WTC11 (cell line): ENCODE measurements around the gene CNOT3. TPM values are rescaled to one million over a fixed set of nuclear protein-coding genes. Genes with fewer than 3 reads are reported as not detected.

ENCODE experiments used
- ATAC-seq: fragments of 200-7000 bp; cut with Tn5 transposase; 2 replicates; pipeline ENCODE4 v1.10.0; 2021; ENCODE audit warnings: mild to moderate bottlenecking, moderate library complexity
- CTCF ChIA-PET: fragments of 300-600 bp; sonication (Branson Sonifier 250); formaldehyde crosslinking; loops from one replicate; lab custom pipeline; 2021; ENCODE audit warnings: antibody characterized with exemption; lab: Charles Lee
- POLR2A ChIA-PET: fragments of 350-600 bp; sonication (Branson Sonifier 250); formaldehyde crosslinking; loops from one replicate; lab custom pipeline; 2021; ENCODE audit warnings: antibody characterized with exemption; lab: Charles Lee
- DNase-seq: peaks from one replicate; pipeline ENCODE4 v3.0.0; 2021; ENCODE audit warnings: low spot score
- H3K27ac Mint-ChIP-seq: 2 replicates; pipeline ENCODE4 v1.8.0; 2021; ENCODE audit warnings: mixed read lengths
- H3K27me3 Mint-ChIP-seq: 2 replicates; pipeline ENCODE4 v1.8.0; 2021; ENCODE audit warnings: low read depth, mild to moderate bottlenecking, moderate library complexity, mixed read lengths
- H3K36me3 Mint-ChIP-seq: 2 replicates; pipeline ENCODE4 v1.8.0; 2021; ENCODE audit warnings: mixed read lengths
- H3K4me1 Mint-ChIP-seq: 2 replicates; pipeline ENCODE4 v1.8.0; 2022; ENCODE audit warnings: mixed read lengths
- H3K4me3 Mint-ChIP-seq: 2 replicates; pipeline ENCODE4 v1.8.0; 2021; ENCODE audit warnings: mild to moderate bottlenecking, moderate library complexity, mixed read lengths
- H3K9me3 Mint-ChIP-seq: 2 replicates; pipeline ENCODE4 v1.8.0; 2021; ENCODE audit warnings: mixed read lengths
- AR ChIP-seq: fragments of 250-450 bp; sonication (Bioruptor Pico); IDR thresholded peaks from 2 replicates; pipeline ENCODE4 v1.9.0; 2021; ENCODE audit warnings: mild to moderate bottlenecking
- ATF6 ChIP-seq: sonication (generic); formaldehyde crosslinking; IDR thresholded peaks from 2 replicates; pipeline ENCODE4 v1.8.1; 2023; ENCODE audit warnings: mild to moderate bottlenecking, missing genetic modification reagents
- CREM ChIP-seq: sonication (generic); formaldehyde crosslinking; IDR thresholded peaks from 2 replicates; pipeline ENCODE4 v1.8.1; 2022; ENCODE audit warnings: mild to moderate bottlenecking, missing genetic modification reagents, moderate library complexity
- ESRRA ChIP-seq: sonication (generic); formaldehyde crosslinking; IDR thresholded peaks from 2 replicates; pipeline ENCODE4 v1.8.1; 2022; ENCODE audit warnings: mild to moderate bottlenecking, missing genetic modification reagents, borderline replicate concordance
- FOXJ3 ChIP-seq: sonication (generic); formaldehyde crosslinking; IDR thresholded peaks from 2 replicates; pipeline ENCODE4 v1.9.0; 2021; ENCODE audit warnings: missing genetic modification reagents, mild to moderate bottlenecking, borderline replicate concordance
- FOXK1 ChIP-seq: sonication (generic); formaldehyde crosslinking; IDR thresholded peaks from 2 replicates; pipeline ENCODE4 v1.8.0; 2022; ENCODE audit warnings: mild to moderate bottlenecking, moderate library complexity, missing genetic modification reagents
- IRF2 ChIP-seq: sonication (generic); formaldehyde crosslinking; IDR thresholded peaks from 2 replicates; pipeline ENCODE4 v1.8.0; 2022; ENCODE audit warnings: low read depth, missing genetic modification reagents, borderline replicate concordance
- NR1H2 ChIP-seq: sonication (generic); formaldehyde crosslinking; IDR thresholded peaks from 2 replicates; pipeline ENCODE4 v1.9.0; 2021; ENCODE audit warnings: mild to moderate bottlenecking, moderate library complexity, missing genetic modification reagents
- PRDM15 ChIP-seq: sonication (generic); formaldehyde crosslinking; IDR thresholded peaks from 2 replicates; pipeline ENCODE4 v1.8.0; 2022; ENCODE audit warnings: missing genetic modification reagents
- PRRX2 ChIP-seq: fragments of 250-450 bp; sonication (Bioruptor Pico); IDR thresholded peaks from 2 replicates; pipeline ENCODE4 v1.8.0; 2021; ENCODE audit warnings: mild to moderate bottlenecking
- TP53 ChIP-seq: sonication (generic); formaldehyde crosslinking; IDR thresholded peaks from 2 replicates; pipeline ENCODE4 v1.8.1; 2023; ENCODE audit warnings: mild to moderate bottlenecking, missing genetic modification reagents
- ZNF121 ChIP-seq: sonication (generic); formaldehyde crosslinking; IDR thresholded peaks from 2 replicates; pipeline ENCODE4 v1.8.0; 2023; ENCODE audit warnings: missing genetic modification reagents
- ZNF232 ChIP-seq: sonication (generic); formaldehyde crosslinking; IDR thresholded peaks from 2 replicates; pipeline ENCODE4 v1.8.0; 2022; ENCODE audit warnings: mild to moderate bottlenecking, missing genetic modification reagents
- ZNF281 ChIP-seq: sonication (generic); formaldehyde crosslinking; IDR thresholded peaks from 2 replicates; pipeline ENCODE4 v1.8.0; 2023; ENCODE audit warnings: mild to moderate bottlenecking, missing genetic modification reagents
- ZNF317 ChIP-seq: sonication (generic); formaldehyde crosslinking; IDR thresholded peaks from 2 replicates; pipeline ENCODE4 v1.8.1; 2023; ENCODE audit warnings: low read depth, mild to moderate bottlenecking, moderate library complexity, missing genetic modification reagents, borderline replicate concordance
- ZNF416 ChIP-seq: fragments of 250-450 bp; sonication (Bioruptor Pico); IDR thresholded peaks from 2 replicates; pipeline ENCODE4 v1.9.0; 2021; ENCODE audit warnings: mild to moderate bottlenecking, inconsistent platforms
- ZNF512 ChIP-seq: sonication (generic); formaldehyde crosslinking; IDR thresholded peaks from 2 replicates; pipeline ENCODE4 v1.8.1; 2022; ENCODE audit warnings: missing genetic modification reagents, borderline replicate concordance
- ZSCAN18 ChIP-seq: fragments of 250-450 bp; sonication (Bioruptor Pico); IDR thresholded peaks from 2 replicates; pipeline ENCODE4 v2.1.2; 2022; ENCODE audit warnings: mild to moderate bottlenecking, moderate library complexity
- total RNA-seq: library from RNA; stranded (reverse); gene quantifications from 3 replicates; pipeline ENCODE4 v1.2.3, GENCODE V29; 2021

CNOT3 gene
- total RNA-seq, 1 experiment from 2014 or later: 93.3 TPM

GRCh38 chr19:54158812-54159351 lies 21.3 kb downstream of the CNOT3 start:
- Mint-ChIP-seq H3K27ac (peak overlapping the region; percentile 94), H3K4me1 (peaks cover 30% of the 10 kb centered on the region), H3K9me3 (no peaks in the 10 kb centered on the region), H3K27me3 (peaks cover 17% of the 10 kb centered on the region), H3K36me3 (peaks cover 27% of the 10 kb centered on the region), H3K4me3 (peak overlapping the region; percentile 100)
- ChIA-PET POLR2A (interaction anchor here (1.0 to 2.2 kb wide), 4 partner anchors 9 to 251 kb away, joined by 3 to 10 read pairs (median 3); partner anchors contain the start of gene CNOT3), CTCF (interaction anchor here (0.8 to 1.9 kb wide), 6 partner anchors 14 to 246 kb away, joined by 3 to 6 read pairs (median 5); partner anchors contain the start of gene MBOAT7)
- no peak for ATAC-seq
- TF ChIP-seq ATF6 (no peak), ZNF416 (CRISPR knock-in tag) (no peak), IRF2 (CRISPR knock-in tag) (no peak), ZNF281 (CRISPR knock-in tag) (no peak), ZNF121 (no peak), NR1H2 (CRISPR knock-in tag) (no peak), TP53 (CRISPR knock-in tag) (no peak), ZNF512 (CRISPR knock-in tag) (no peak), FOXK1 (CRISPR knock-in tag) (no peak), CREM (CRISPR knock-in tag) (no peak)
- DNase-seq: no peak

GRCh38 chr19:54159352-54160181 lies 22.0 kb downstream of the CNOT3 start, which contains the start of gene LENG1:
LENG1 (minus strand) TSS chr19:54159721; CDS start chr19:54159695, 26 bp downstream.
- H3K27ac Mint-ChIP-seq: peak within 1 kb of the TSS; percentile 99
- ChIA-PET CTCF (interaction anchor here (0.8 to 1.9 kb wide), 7 partner anchors 14 to 247 kb away, joined by 3 to 6 read pairs (median 5); partner anchors contain the start of gene MBOAT7), POLR2A (interaction anchor here (1.0 to 2.2 kb wide), 5 partner anchors 10 to 252 kb away, joined by 3 to 10 read pairs (median 3); partner anchors contain the start of genes CNOT3 and TSEN34)
- H3K27me3 Mint-ChIP-seq: peaks cover 24% of the 10 kb centered on the region
- DNase-seq (peak; percentile 99), ATAC-seq (peak; percentile 80)
- peak within 1 kb of the TSS; percentile 100 for H3K4me3 Mint-ChIP-seq
- peaks cover 35% of the 10 kb centered on the region for H3K4me1 Mint-ChIP-seq
- H3K36me3 Mint-ChIP-seq: peaks cover 20% of the 10 kb centered on the region
- H3K9me3 Mint-ChIP-seq: no peaks in the 10 kb centered on the region
- TF ChIP-seq PRDM15 (CRISPR knock-in tag): no peak
- TF ChIP-seq ESRRA: no peak
- TF ChIP-seq ZNF317 (CRISPR knock-in tag): no peak
- no peak; the same call in 1 of the 2 replicates for TF ChIP-seq AR (CRISPR knock-in tag)
- TF ChIP-seq FOXJ3 (CRISPR knock-in tag): no peak
- TF ChIP-seq ZNF232 (CRISPR knock-in tag): no peak
- TF ChIP-seq PRRX2 (CRISPR knock-in tag): no peak
- TF ChIP-seq ZSCAN18: no peak
